Mesenchymal stem cell (in vitro differentiated cells and primary cell): ENCODE results near the gene GAN.

Experiments used
- DNase-seq: peaks from one replicate; pipeline ENCODE4 v3.0.0-alpha.2; 2013
- H2AFZ ChIP-seq: one replicate; pipeline ENCODE4 v1.6.1; 2013; ENCODE audit warnings: low read depth, mild to moderate bottlenecking, control low read depth, inconsistent platforms, low read length, moderate library complexity
- H2AK5ac ChIP-seq: 2 replicates; pipeline ENCODE4 v1.6.1; 2013; ENCODE audit warnings: low read length, moderate library complexity, mild to moderate bottlenecking, inconsistent platforms; ENCODE audit not compliant: severe bottlenecking
- H2BK120ac ChIP-seq: one replicate; pipeline ENCODE4 v1.6.1; 2013; ENCODE audit warnings: low read depth, mild to moderate bottlenecking, inconsistent platforms, low read length, moderate library complexity
- H2BK12ac ChIP-seq, 2 experiments: one replicate each; pipeline ENCODE4 v1.6.1; 2013; ENCODE audit warnings: inconsistent platforms in 2 of 2, low read length in 2 of 2, mild to moderate bottlenecking in 2 of 2, moderate library complexity in 2 of 2, control low read depth in 1 of 2
- H2BK15ac ChIP-seq: one replicate; pipeline ENCODE4 v1.6.1; 2013; ENCODE audit warnings: mild to moderate bottlenecking, low read depth, inconsistent platforms; ENCODE audit not compliant: poor library complexity, severe bottlenecking
- H2BK5ac ChIP-seq: 2 replicates; pipeline ENCODE4 v1.6.1; 2013; ENCODE audit warnings: low read depth, mild to moderate bottlenecking, low read length, control low read depth, inconsistent platforms; ENCODE audit not compliant: poor library complexity, severe bottlenecking
- H3K14ac ChIP-seq, 2 experiments: one replicate each; pipeline ENCODE4 v1.6.1; 2013; ENCODE audit warnings: inconsistent platforms in 2 of 2, low read length in 2 of 2, control low read depth in 1 of 2, mild to moderate bottlenecking in 1 of 2, moderate library complexity in 1 of 2
- H3K18ac ChIP-seq, 2 experiments: one replicate each; pipeline ENCODE4 v1.6.1; 2013; ENCODE audit warnings: inconsistent platforms in 2 of 2, low read length in 2 of 2, control low read depth in 1 of 2, low read depth in 1 of 2, mild to moderate bottlenecking in 1 of 2
- H3K23ac ChIP-seq, 2 experiments: one replicate each; pipeline ENCODE4 v1.6.1; 2013; ENCODE audit warnings: inconsistent platforms in 2 of 2, low read length in 2 of 2, mild to moderate bottlenecking in 2 of 2, moderate library complexity in 2 of 2, control low read depth in 1 of 2
- H3K27ac ChIP-seq: 2 replicates; pipeline ENCODE4 v1.5.1; 2013; ENCODE audit warnings: mild to moderate bottlenecking, moderate library complexity, low read length, control low read depth, inconsistent platforms; ENCODE audit not compliant: poor library complexity, severe bottlenecking
- H3K27me3 ChIP-seq, 2 experiments: 2 replicates each; pipeline versions ENCODE4 v1.6.1 to v1.7.0; 2013; ENCODE audit warnings: low read length in 2 of 2, mild to moderate bottlenecking in 2 of 2, moderate library complexity in 2 of 2, control low read depth in 1 of 2, inconsistent platforms in 1 of 2; ENCODE audit not compliant: control insufficient read depth in 1 of 2, insufficient read depth in 1 of 2
- H3K36me3 ChIP-seq, 2 experiments: 2 replicates each; pipeline versions ENCODE4 v1.6.1 to v1.7.0; 2013; ENCODE audit warnings: low read length in 2 of 2, control low read depth in 1 of 2, inconsistent platforms in 1 of 2, low read depth in 1 of 2, mild to moderate bottlenecking in 1 of 2; ENCODE audit not compliant: insufficient read depth in 2 of 2, control insufficient read depth in 1 of 2
- H3K4ac ChIP-seq, 2 experiments: one replicate each; pipeline ENCODE4 v1.6.1; 2013; ENCODE audit warnings: inconsistent platforms in 2 of 2, low read length in 2 of 2, mild to moderate bottlenecking in 2 of 2, moderate library complexity in 2 of 2, control low read depth in 1 of 2, low read depth in 1 of 2
- H3K4me1 ChIP-seq: 2 replicates; pipeline ENCODE4 v1.6.1; 2013; ENCODE audit warnings: low read depth, low read length, control low read depth; ENCODE audit not compliant: control insufficient read depth, insufficient read depth
- H3K4me2 ChIP-seq: 2 replicates; pipeline ENCODE4 v1.6.1; 2013; ENCODE audit warnings: low read length, mild to moderate bottlenecking, inconsistent platforms; ENCODE audit not compliant: poor library complexity, severe bottlenecking
- H3K4me3 ChIP-seq, 2 experiments: 2 replicates each; pipeline versions ENCODE4 v1.5.1 to v1.7.0; 2013; ENCODE audit warnings: low read length in 2 of 2, mild to moderate bottlenecking in 2 of 2, control low read depth in 1 of 2, low read depth in 1 of 2; ENCODE audit not compliant: insufficient read depth in 1 of 2
- H3K79me1 ChIP-seq: replicated peaks from 2 replicates; pipeline ENCODE4 v1.6.1; 2013; ENCODE audit warnings: mild to moderate bottlenecking, control low read depth, low read length, inconsistent platforms; ENCODE audit not compliant: poor library complexity, severe bottlenecking
- H3K9ac ChIP-seq: 2 replicates; pipeline ENCODE4 v1.7.0; 2013; ENCODE audit warnings: mild to moderate bottlenecking, low read length, moderate library complexity
- H3K9me3 ChIP-seq: 2 replicates; pipeline ENCODE4 v1.7.0; 2013; ENCODE audit warnings: mild to moderate bottlenecking, low read length; ENCODE audit not compliant: control insufficient read depth
- H4K8ac ChIP-seq: one replicate; pipeline ENCODE4 v1.6.1; 2013; ENCODE audit warnings: inconsistent platforms, mild to moderate bottlenecking, low read length, moderate library complexity
- H4K91ac ChIP-seq: one replicate; pipeline ENCODE4 v1.6.1; 2013; ENCODE audit warnings: mild to moderate bottlenecking, low read length, inconsistent platforms
- WGBS: methylation state at CpG from one replicate; pipeline ENCODE4 v1.1.7; 2013; ENCODE audit warnings: mixed read lengths; 5-methylcytosine and 5-hydroxymethylcytosine counted together

GAN gene

DNA sequence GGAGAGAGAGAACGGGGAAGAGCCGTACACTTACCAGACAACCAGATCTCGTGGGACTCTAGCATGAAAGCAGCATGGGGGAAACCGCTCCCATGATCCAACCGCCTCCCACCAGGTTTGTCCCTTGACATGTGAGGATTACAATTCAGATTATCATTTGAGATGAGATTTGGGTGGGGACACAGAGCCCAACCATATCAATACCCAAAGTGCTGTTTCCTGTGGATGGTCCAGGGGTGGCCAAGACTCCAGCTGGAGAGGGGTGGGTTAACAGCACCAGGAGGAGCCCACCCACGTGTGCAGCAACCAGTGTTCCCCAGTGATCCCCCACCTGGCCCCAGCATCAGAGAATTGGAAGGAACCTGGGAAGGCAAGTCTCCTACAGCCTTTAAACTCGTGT is 79.7 kb downstream of the GAN start:
- H4K8ac ChIP-seq, result no peak overlapping the region
- H3K79me1 ChIP-seq, result no peaks in the 10 kb centered on the region
- no peak overlapping the region for H2BK15ac ChIP-seq
- H3K27ac ChIP-seq, result no peak overlapping the region
- no peak overlapping the region for H2BK120ac ChIP-seq
- H3K36me3 ChIP-seq, result peaks cover 14 to 16% of the 10 kb centered on the region in 2 experiments
- 90% methylated on average over 7 of the region's 7 CpGs for WGBS
- H3K4me2 ChIP-seq, result no peak overlapping the region
- no peaks in the 10 kb centered on the region for H3K4me1 ChIP-seq
- H2AFZ ChIP-seq, result no peak overlapping the region
- H3K27me3 ChIP-seq, result no peaks in the 10 kb centered on the region
- no peaks in the 10 kb centered on the region for H3K9me3 ChIP-seq
- no peak overlapping the region for H3K14ac ChIP-seq
- H2BK5ac ChIP-seq, result no peak overlapping the region
- H2AK5ac ChIP-seq, result no peak overlapping the region
- no peak for DNase-seq
- H3K18ac ChIP-seq, result no peak overlapping the region
- no peak overlapping the region for H2BK12ac ChIP-seq
- H3K4ac ChIP-seq, result no peak overlapping the region
- H4K91ac ChIP-seq, result no peak overlapping the region
- H3K4me3 ChIP-seq, result no peak overlapping the region
- no peak overlapping the region for H3K9ac ChIP-seq
- H3K23ac ChIP-seq, result no peak overlapping the region

DNA sequence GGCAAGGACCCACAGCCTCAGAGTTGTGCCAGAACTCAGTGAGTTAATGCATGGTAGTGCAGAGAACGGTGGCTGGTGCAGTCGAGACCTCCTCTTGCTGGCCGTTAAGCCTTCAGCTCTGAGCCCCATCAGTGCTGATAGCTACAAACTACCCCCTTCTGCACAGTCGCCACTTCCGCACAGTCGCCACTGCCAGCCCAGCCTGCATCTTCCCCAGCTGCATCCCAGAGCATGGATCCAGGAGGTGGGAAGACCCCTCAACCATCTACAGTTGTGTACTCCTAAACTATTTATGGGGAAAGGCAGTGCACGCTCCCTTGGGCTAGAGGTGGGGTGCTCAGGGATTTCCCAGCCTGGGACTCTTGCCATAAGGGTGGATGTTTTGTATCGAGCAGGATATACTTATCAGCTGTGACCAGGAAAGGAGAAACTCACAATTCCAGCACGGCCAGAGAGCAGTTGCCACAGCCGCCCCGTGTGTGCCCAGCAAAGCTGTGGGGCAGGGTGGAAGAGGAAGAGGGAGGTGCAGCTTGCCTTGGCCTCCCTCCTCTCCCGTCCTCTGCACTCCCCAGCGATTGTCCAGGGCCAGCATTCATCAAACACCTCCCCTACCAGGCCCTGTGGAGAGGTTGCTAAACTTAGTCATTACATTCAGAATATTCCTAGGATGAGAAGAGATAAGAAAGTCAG is 80.3 kb downstream of the GAN start:
- Histone ChIP-seq H3K4me2 (no peak overlapping the region), H2BK12ac (no peak overlapping the region), H2BK120ac (no peak overlapping the region), H3K27me3 (no peaks in the 10 kb centered on the region), H3K9me3 (no peaks in the 10 kb centered on the region), H3K14ac (no peak overlapping the region), H3K79me1 (no peaks in the 10 kb centered on the region), H4K91ac (no peak overlapping the region), H2AFZ (no peak overlapping the region), H3K9ac (no peak overlapping the region), H3K18ac (no peak overlapping the region), H2AK5ac (no peak overlapping the region), H3K27ac (no peak overlapping the region), H3K36me3 (peaks cover 12 to 14% of the 10 kb centered on the region in 2 experiments), H3K4ac (no peak overlapping the region), H2BK5ac (no peak overlapping the region), H3K4me1 (no peaks in the 10 kb centered on the region), H3K4me3 (no peak overlapping the region), H3K23ac (no peak overlapping the region), H2BK15ac (no peak overlapping the region), H4K8ac (no peak overlapping the region)
- DNase-seq, result no peak
- WGBS, result 89% methylated on average over 11 of the region's 13 CpGs

DNA sequence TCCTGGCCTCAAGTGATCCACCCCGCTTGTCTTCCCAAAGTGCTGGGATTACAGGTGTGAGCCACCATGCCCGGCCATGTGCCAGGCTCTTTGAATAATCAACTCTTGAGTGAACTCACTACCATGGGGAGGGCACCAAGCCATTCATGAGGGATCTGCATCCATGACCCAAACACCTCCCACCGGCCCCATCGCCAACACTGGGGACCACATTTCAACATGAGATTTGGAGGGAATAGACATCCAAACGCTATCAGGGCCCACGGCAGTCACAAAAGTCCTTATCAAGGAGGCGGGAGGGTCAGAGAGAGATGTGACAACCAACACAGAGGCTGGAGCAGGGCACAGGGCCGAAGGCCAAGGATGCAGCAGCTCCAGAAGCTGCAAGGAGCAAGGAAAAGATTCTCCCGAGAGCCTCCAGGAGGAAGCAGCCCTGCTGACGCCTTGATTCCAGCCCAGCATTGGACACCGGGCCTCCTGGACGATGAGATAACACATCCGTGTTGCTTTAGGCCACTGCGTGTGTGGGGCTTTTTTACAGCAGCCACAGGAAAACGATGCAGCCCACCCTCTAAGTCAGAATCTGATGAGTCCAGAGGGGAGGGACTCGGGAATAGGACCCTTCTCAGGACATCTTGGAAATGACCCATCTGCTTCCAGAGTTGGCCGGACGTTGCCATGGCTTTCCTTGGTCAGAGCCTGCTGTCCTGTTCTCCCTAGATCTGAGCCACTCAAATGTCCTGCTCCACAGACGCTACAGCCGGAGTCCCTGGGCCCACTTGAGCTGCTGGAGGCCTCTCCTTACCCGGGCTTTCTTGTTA is 82.5 kb downstream of the GAN start:
- no peaks in the 10 kb centered on the region for H3K4me1 ChIP-seq
- no peaks in the 10 kb centered on the region for H3K27me3 ChIP-seq
- no peaks in the 10 kb centered on the region for H3K9me3 ChIP-seq
- H3K79me1 ChIP-seq, result no peaks in the 10 kb centered on the region
- H4K8ac ChIP-seq, result no peak overlapping the region
- H4K91ac ChIP-seq, result no peak overlapping the region
- no peak overlapping the region for H2BK5ac ChIP-seq
- no peak for DNase-seq
- H3K4ac ChIP-seq, result no peak overlapping the region
- no peak overlapping the region for H3K14ac ChIP-seq
- H3K36me3 ChIP-seq, result no peaks in the 10 kb centered on the region
- no peak overlapping the region for H3K27ac ChIP-seq
- H2BK12ac ChIP-seq, result no peak overlapping the region
- no peak overlapping the region for H3K23ac ChIP-seq
- no peak overlapping the region for H2AK5ac ChIP-seq
- no peak overlapping the region for H3K4me2 ChIP-seq
- no peak overlapping the region for H2AFZ ChIP-seq
- H3K4me3 ChIP-seq, result no peak overlapping the region
- H3K9ac ChIP-seq, result no peak overlapping the region
- no peak overlapping the region for H2BK15ac ChIP-seq
- H3K18ac ChIP-seq, result no peak overlapping the region
- H2BK120ac ChIP-seq, result no peak overlapping the region
- WGBS, result 89% methylated on average over 21 of the region's 21 CpGs

DNA sequence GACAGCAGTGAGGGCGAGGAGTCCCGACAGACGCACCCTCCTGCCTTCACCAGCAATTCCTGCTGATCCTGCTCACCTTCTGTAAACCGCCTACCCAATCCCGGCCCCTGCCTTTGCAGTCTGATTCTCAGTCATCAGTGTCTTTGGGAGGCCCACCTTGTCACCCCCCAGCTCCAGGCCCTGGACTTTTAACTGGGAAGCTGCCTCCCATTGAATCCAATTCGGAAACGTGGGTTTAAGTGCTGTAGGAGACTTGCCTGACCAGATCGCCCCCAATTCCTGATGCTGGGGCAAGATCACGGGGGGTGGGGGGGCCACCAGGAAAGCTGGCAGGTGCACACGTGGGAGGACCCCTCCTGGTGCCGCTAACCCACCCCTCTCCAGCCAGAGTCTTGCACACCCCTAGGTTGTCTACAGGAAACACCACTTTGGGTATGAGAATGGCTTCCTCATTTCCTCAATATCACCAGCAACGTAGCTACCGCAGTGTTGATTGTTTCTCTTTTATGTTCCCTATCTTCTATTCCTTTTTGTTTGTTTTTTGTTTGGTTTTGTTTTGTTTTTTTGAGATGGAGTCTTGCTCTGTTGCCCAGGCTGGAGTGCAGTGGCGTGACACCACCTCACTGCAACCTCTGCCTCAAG is 83.2 kb downstream of the GAN start:
- Histone ChIP-seq H4K91ac (no peak overlapping the region), H3K4me1 (no peaks in the 10 kb centered on the region), H3K36me3 (no peaks in the 10 kb centered on the region), H2AFZ (no peak overlapping the region), H3K4ac (no peak overlapping the region), H2BK15ac (no peak overlapping the region), H3K27ac (no peak overlapping the region), H3K27me3 (no peaks in the 10 kb centered on the region), H3K79me1 (no peaks in the 10 kb centered on the region), H2AK5ac (no peak overlapping the region), H3K9ac (no peak overlapping the region), H3K9me3 (no peaks in the 10 kb centered on the region), H3K4me2 (no peak overlapping the region), H4K8ac (no peak overlapping the region), H2BK12ac (no peak overlapping the region), H3K4me3 (no peak overlapping the region), H3K14ac (no peak overlapping the region), H3K18ac (no peak overlapping the region), H2BK5ac (no peak overlapping the region), H3K23ac (no peak overlapping the region), H2BK120ac (no peak overlapping the region)
- no peak for DNase-seq
- 95% methylated on average over 12 of the region's 14 CpGs for WGBS
